ENCODE measurements around the gene GARS1.
A peak's percentile ranks its signal among the peaks of the same experiment; 100 is the strongest.
"Not testable (repeated sequence)": the region's sequence is repeated elsewhere in the genome, so short reads cannot be mapped to it uniquely, and the experiment has no call there.

Gene GARS1

GRCh38 chr7:30583181-30583580, 11.5 kb upstream of the GARS1 start:
- no peak for DNase-seq

GRCh38 chr7:30584415-30584814, 10.3 kb upstream of the GARS1 start:
- DNase-seq, result no peak

GRCh38 chr7:30584965-30585364, 9.7 kb upstream of the GARS1 start:
- DNase-seq, result no peak

GRCh38 chr7:30585675-30586074, 9.0 kb upstream of the GARS1 start:
- DNase-seq, result peak in 1 of 2 donors; percentile 31

GRCh38 chr7:30587547-30587946, 7.1 kb upstream of the GARS1 start:
- not testable (repeated sequence) for DNase-seq

- no peak for DNase-seq
Measured at GRCh38 chr7:30589111-30589510, 5.6 kb upstream of the GARS1 start.

- DNase-seq, result peak; percentile 37 to 53
Measured at GRCh38 chr7:30594048-30594539, 584 bp upstream of the GARS1 start.

- peak in 1 of 2 donors; percentile 14 for DNase-seq
Measured at GRCh38 chr7:30595436-30596013, 847 bp downstream of the GARS1 start.

GRCh38 chr7:30596014-30596641, 1.4 kb downstream of the GARS1 start:
- peak; percentile 16 to 26 for DNase-seq

GRCh38 chr7:30596721-30597120, 2.0 kb downstream of the GARS1 start:
- no peak for DNase-seq

GRCh38 chr7:30598121-30598876, 3.6 kb downstream of the GARS1 start:
- DNase-seq, result no peak

GRCh38 chr7:30604901-30605300, 10.2 kb downstream of the GARS1 start:
- DNase-seq, result no peak

- DNase-seq, result no peak
Measured at GRCh38 chr7:30605832-30606231, 11.2 kb downstream of the GARS1 start.

GRCh38 chr7:30612658-30613265, 18.1 kb downstream of the GARS1 start:
- no peak for DNase-seq

GRCh38 chr7:30613366-30614325, 19.0 kb downstream of the GARS1 start:
- DNase-seq, result no peak

GRCh38 chr7:30616318-30616717, 21.6 kb downstream of the GARS1 start:
- DNase-seq, result no peak

GRCh38 chr7:30617359-30617758, 22.7 kb downstream of the GARS1 start:
- no peak for DNase-seq

- no peak for DNase-seq
Measured at GRCh38 chr7:30618080-30618676, 23.5 kb downstream of the GARS1 start.

GRCh38 chr7:30618961-30619360, 24.3 kb downstream of the GARS1 start:
- DNase-seq, result no peak

GRCh38 chr7:30625283-30625682, 30.6 kb downstream of the GARS1 start:
- DNase-seq, result no peak

- DNase-seq, result no peak
Measured at GRCh38 chr7:30627026-30627425, 32.3 kb downstream of the GARS1 start.

GRCh38 chr7:30630986-30631385, 36.3 kb downstream of the GARS1 start:
- no peak for DNase-seq
